LNCAP (cell line): ENCODE measurements around the gene WDPCP.

Experiments used
- CTCF ChIP-seq: fragments of 450-650 bp; IDR thresholded peaks from 2 replicates; pipeline ENCODE4 v1.5.1; 2017; ENCODE audit warnings: mild to moderate bottlenecking

Gene WDPCP

GRCh38 chr2:63424329-63425078, 163.8 kb downstream of the WDPCP start:
- peak; percentile 46 for TF ChIP-seq CTCF

- TF ChIP-seq CTCF = no peak
Observed at GRCh38 chr2:63422556-63422955, 165.7 kb downstream of the WDPCP start.

- no peak for TF ChIP-seq CTCF
Observed at GRCh38 chr2:63408530-63408929, 179.7 kb downstream of the WDPCP start.

GRCh38 chr2:63406641-63407040, 181.6 kb downstream of the WDPCP start:
- TF ChIP-seq CTCF = no peak

GRCh38 chr2:63403820-63404219, 184.5 kb downstream of the WDPCP start:
- TF ChIP-seq CTCF = no peak

- TF ChIP-seq CTCF = no peak
Observed at GRCh38 chr2:63399156-63399555, 189.1 kb downstream of the WDPCP start.

GRCh38 chr2:63379451-63379850, 208.8 kb downstream of the WDPCP start:
- no peak for TF ChIP-seq CTCF

- no peak for TF ChIP-seq CTCF
Observed at GRCh38 chr2:63378589-63378988, 209.7 kb downstream of the WDPCP start.
